Cardiac muscle cell (in vitro differentiated cells and primary cell): ENCODE data around the gene INO80C. TPM values are rescaled to one million over a fixed set of nuclear protein-coding genes. Genes with fewer than 3 reads are reported as not detected.

Experiments
- DNase-seq, 2 donors: peaks; one replicate each; pipeline versions ENCODE4 v3.0.0 to v3.0.0-alpha.2; 2010 to 2017; ENCODE audit warnings: low read depth in 1 of 2, low spot score in 1 of 2
- H3K27ac ChIP-seq: fragments of 200-600 bp; sonication (generic); 2 replicates; pipeline ENCODE4 v1.5.1; 2016
- H3K27me3 ChIP-seq: fragments of 200-600 bp; sonication (generic); 2 replicates; pipeline ENCODE4 v1.6.0; 2016; ENCODE audit warnings: control low read depth
- H3K36me3 ChIP-seq: fragments of 200-600 bp; sonication (generic); 2 replicates; pipeline ENCODE4 v1.5.1; 2016; ENCODE audit warnings: control low read depth
- H3K4me1 ChIP-seq: fragments of 200-600 bp; sonication (generic); 2 replicates; pipeline ENCODE4 v1.8.1; 2017; ENCODE audit warnings: low read depth, mild to moderate bottlenecking, mixed run types
- H3K4me3 ChIP-seq: fragments of 200-600 bp; sonication (generic); 2 replicates; pipeline ENCODE4 v1.5.1; 2016; ENCODE audit warnings: mild to moderate bottlenecking
- H3K9me3 ChIP-seq: fragments of 200-600 bp; sonication (generic); 2 replicates; pipeline ENCODE4 v1.5.1; 2017; ENCODE audit warnings: low read depth, mild to moderate bottlenecking, control low read depth
- CTCF ChIP-seq: IDR thresholded peaks from 2 replicates; pipeline ENCODE4 v1.5.1; 2012; ENCODE audit warnings: low read depth, mild to moderate bottlenecking, low read length
- polyA plus RNA-seq: library from polyadenylated mRNA; unstranded; fragments of >200 nt; fragmentation: Nextera tagmentation; extraction: Ambion mirVana; gene quantifications from 2 replicates; pipeline ENCODE4 v1.2.1, GENCODE V29; 2016
- total RNA-seq: library from RNA; depleted of rRNA; stranded (reverse); fragments of >200 nt; gene quantifications from 2 replicates; pipeline ENCODE4 v1.2.3, GENCODE V29; 2016

The INO80C gene
- total and polyA plus RNA-seq, 2 experiments from 2014 or later, result 13.5 to 27.8 TPM

- H3K27ac ChIP-seq, result no peak overlapping the region
- DNase-seq, result no peak
- no peaks in the 10 kb centered on the region for H3K27me3 ChIP-seq
- no peaks in the 10 kb centered on the region for H3K36me3 ChIP-seq
- no peaks in the 10 kb centered on the region for H3K9me3 ChIP-seq
- no peaks in the 10 kb centered on the region for H3K4me1 ChIP-seq
- H3K4me3 ChIP-seq, result no peak overlapping the region
- no peak for TF ChIP-seq CTCF
These were observed 9.9 kb upstream of the INO80C start for GRCh38 chr18:35507623-35508022.

GRCh38 chr18:35507192-35507591 is 9.4 kb upstream of the INO80C start:
- Histone ChIP-seq H3K4me3 (no peak overlapping the region), H3K27me3 (no peaks in the 10 kb centered on the region), H3K36me3 (no peaks in the 10 kb centered on the region), H3K9me3 (no peaks in the 10 kb centered on the region), H3K27ac (no peak overlapping the region), H3K4me1 (no peaks in the 10 kb centered on the region)
- TF ChIP-seq CTCF, result no peak
- no peak for DNase-seq

- H3K4me1 ChIP-seq, result no peaks in the 10 kb centered on the region
- TF ChIP-seq CTCF, result no peak
- no peak overlapping the region for H3K27ac ChIP-seq
- no peak overlapping the region for H3K4me3 ChIP-seq
- H3K27me3 ChIP-seq, result no peaks in the 10 kb centered on the region
- DNase-seq, result no peak
- H3K9me3 ChIP-seq, result no peaks in the 10 kb centered on the region
- H3K36me3 ChIP-seq, result no peaks in the 10 kb centered on the region
These were observed 8.4 kb upstream of the INO80C start for GRCh38 chr18:35506024-35506712.

- no peaks in the 10 kb centered on the region for H3K36me3 ChIP-seq
- no peak for TF ChIP-seq CTCF
- no peak overlapping the region for H3K27ac ChIP-seq
- DNase-seq, result no peak
- H3K27me3 ChIP-seq, result no peaks in the 10 kb centered on the region
- no peaks in the 10 kb centered on the region for H3K4me1 ChIP-seq
- H3K9me3 ChIP-seq, result no peaks in the 10 kb centered on the region
- H3K4me3 ChIP-seq, result no peak overlapping the region
These were observed 7.2 kb upstream of the INO80C start for GRCh38 chr18:35504996-35505395.

- TF ChIP-seq CTCF, result no peak
- no peak for DNase-seq
- no peaks in the 10 kb centered on the region for H3K36me3 ChIP-seq
- H3K27ac ChIP-seq, result no peak overlapping the region
- H3K27me3 ChIP-seq, result no peaks in the 10 kb centered on the region
- no peaks in the 10 kb centered on the region for H3K4me1 ChIP-seq
- no peaks in the 10 kb centered on the region for H3K9me3 ChIP-seq
- no peak overlapping the region for H3K4me3 ChIP-seq
These were observed 4.3 kb upstream of the INO80C start for GRCh38 chr18:35502052-35502451.
